H1 (cell line): ENCODE data around the gene MBP. TPM values are rescaled to one million over a fixed set of nuclear protein-coding genes. Genes with fewer than 3 reads are reported as not detected.

Experiments
- HDAC2 ChIP-seq, 2 experiments: fragments of 300-600 bp in 1 of 2; sonication (generic) in 1 of 2; IDR thresholded peaks; 2 replicates each; pipeline ENCODE4 v1.6.1; 2011 to 2012; ENCODE audit warnings: low read depth in 2 of 2, low read length in 2 of 2, mild to moderate bottlenecking in 2 of 2, moderate library complexity in 2 of 2, borderline replicate concordance in 1 of 2, inconsistent platforms in 1 of 2
- HDAC6 ChIP-seq: IDR thresholded peaks from one replicate; pipeline ENCODE4 v1.7.1; 2012; ENCODE audit warnings: low read depth, mild to moderate bottlenecking, inconsistent platforms, low read length, moderate library complexity
- KDM4A ChIP-seq: IDR thresholded peaks from one replicate; pipeline ENCODE4 v1.7.1; 2012; ENCODE audit warnings: low read depth, mild to moderate bottlenecking, moderate library complexity, low read length, inconsistent platforms; ENCODE audit not compliant: severe bottlenecking
- RNF2 ChIP-seq: fragments of 200-900, 300-1000 bp; sonication (generic); IDR thresholded peaks from 2 replicates; pipeline ENCODE4 v1.7.1; 2016; ENCODE audit warnings: borderline replicate concordance, low read depth, mild to moderate bottlenecking, antibody characterized with exemption, low read length; ENCODE audit not compliant: poor library complexity, severe bottlenecking; ENCODE audit errors: missing control alignments
- SUZ12 ChIP-seq: fragments of 200-600 bp; sonication (generic); IDR thresholded peaks from 2 replicates; pipeline ENCODE4 v1.6.1; 2012; ENCODE audit warnings: mild to moderate bottlenecking, inconsistent platforms, low read length, moderate library complexity, mixed read lengths
- polyA plus RNA-seq, 7 experiments: library from polyadenylated mRNA; depleted of rRNA in 3 of 7; stranded (reverse) in 5 of 7; unstranded in 2 of 7; fragments of >200 nt in 5 of 7; fragments of 200-250 nt in 2 of 7; gene quantifications; 1 replicate in 5 of 7; 2 replicates in 1 of 7; 4 replicates in 1 of 7; pipeline versions ENCODE4 v1.2.1 to v1.2.3, GENCODE V29; 2011 to 2013; ENCODE audit warnings: missing spikeins in 2 of 7, mixed read lengths in 2 of 7
- total RNA-seq: library from RNA; stranded (reverse); fragmentation: NEBNext Ultra II Directional; extraction: Animal tissue kit (Norgen Biotek cat#: 25700); gene quantifications from 2 replicates; pipeline ENCODE4 v1.2.1, GENCODE V29; 2021
- TF ChIP-seq, protein P1 (sequence below): IDR thresholded peaks from 2 replicates; pipeline ENCODE4 v1.6.1; 2012; ENCODE audit warnings: inconsistent platforms

Gene MBP
- total and polyA plus RNA-seq, 2 of the 8 experiments (the other 6 are each of a cell fraction or from before 2014, with no cell fraction given), result 7.7 to 19.2 TPM

- no peak for TF ChIP-seq RNF2
- no peak for TF ChIP-seq SUZ12
- no peak for TF ChIP-seq HDAC2 (IDR thresholded peaks at IDR 0.05; ENCODE audit: borderline replicate concordance in 1 of 2, low read depth in 2 of 2, low read length in 2 of 2)
- TF ChIP-seq HDAC6, result no peak
- TF ChIP-seq KDM4A, result no peak
- TF ChIP-seq, protein P1, sequence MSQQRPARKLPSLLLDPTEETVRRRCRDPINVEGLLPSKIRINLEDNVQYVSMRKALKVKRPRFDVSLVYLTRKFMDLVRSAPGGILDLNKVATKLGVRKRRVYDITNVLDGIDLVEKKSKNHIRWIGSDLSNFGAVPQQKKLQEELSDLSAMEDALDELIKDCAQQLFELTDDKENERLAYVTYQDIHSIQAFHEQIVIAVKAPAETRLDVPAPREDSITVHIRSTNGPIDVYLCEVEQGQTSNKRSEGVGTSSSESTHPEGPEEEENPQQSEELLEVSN, result no peak
Measured at GRCh38 chr18:77137851-77138250, 5.3 kb upstream of the MBP start (continued).
